Stomach (tissue), 4 donors: ENCODE data around the gene VPS51.

Experiments
- POLR2A ChIP-seq, 4 donors: fragments of 450-650 bp; IDR thresholded peaks; one replicate each; pipeline ENCODE4 v1.6.1; 2016; ENCODE audit warnings: antibody characterized with exemption in 4 of 4, control low read depth in 2 of 4, mild to moderate bottlenecking in 1 of 4, moderate library complexity in 1 of 4
- TF ChIP-seq, protein P1 (sequence below), 7 experiments: fragments of 450-650 bp in 4 of 7; fragments of 200-600 bp in 3 of 7; sonication (generic) in 3 of 7; IDR thresholded peaks; one replicate each; pipeline ENCODE4 v1.5.1; 2016 to 2019; ENCODE audit warnings: antibody characterized with exemption in 7 of 7, control low read depth in 2 of 7, mild to moderate bottlenecking in 1 of 7

GRCh38 chr11:65120831-65121230, 24.8 kb downstream of the VPS51 start:
- TF ChIP-seq, protein P1, sequence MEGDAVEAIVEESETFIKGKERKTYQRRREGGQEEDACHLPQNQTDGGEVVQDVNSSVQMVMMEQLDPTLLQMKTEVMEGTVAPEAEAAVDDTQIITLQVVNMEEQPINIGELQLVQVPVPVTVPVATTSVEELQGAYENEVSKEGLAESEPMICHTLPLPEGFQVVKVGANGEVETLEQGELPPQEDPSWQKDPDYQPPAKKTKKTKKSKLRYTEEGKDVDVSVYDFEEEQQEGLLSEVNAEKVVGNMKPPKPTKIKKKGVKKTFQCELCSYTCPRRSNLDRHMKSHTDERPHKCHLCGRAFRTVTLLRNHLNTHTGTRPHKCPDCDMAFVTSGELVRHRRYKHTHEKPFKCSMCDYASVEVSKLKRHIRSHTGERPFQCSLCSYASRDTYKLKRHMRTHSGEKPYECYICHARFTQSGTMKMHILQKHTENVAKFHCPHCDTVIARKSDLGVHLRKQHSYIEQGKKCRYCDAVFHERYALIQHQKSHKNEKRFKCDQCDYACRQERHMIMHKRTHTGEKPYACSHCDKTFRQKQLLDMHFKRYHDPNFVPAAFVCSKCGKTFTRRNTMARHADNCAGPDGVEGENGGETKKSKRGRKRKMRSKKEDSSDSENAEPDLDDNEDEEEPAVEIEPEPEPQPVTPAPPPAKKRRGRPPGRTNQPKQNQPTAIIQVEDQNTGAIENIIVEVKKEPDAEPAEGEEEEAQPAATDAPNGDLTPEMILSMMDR (IDR thresholded peaks at IDR 0.05): no peak
- TF ChIP-seq POLR2A (IDR thresholded peaks at IDR 0.05): no peak
